ENCODE results near the gene PTX4.

PTX4 gene

DNA sequence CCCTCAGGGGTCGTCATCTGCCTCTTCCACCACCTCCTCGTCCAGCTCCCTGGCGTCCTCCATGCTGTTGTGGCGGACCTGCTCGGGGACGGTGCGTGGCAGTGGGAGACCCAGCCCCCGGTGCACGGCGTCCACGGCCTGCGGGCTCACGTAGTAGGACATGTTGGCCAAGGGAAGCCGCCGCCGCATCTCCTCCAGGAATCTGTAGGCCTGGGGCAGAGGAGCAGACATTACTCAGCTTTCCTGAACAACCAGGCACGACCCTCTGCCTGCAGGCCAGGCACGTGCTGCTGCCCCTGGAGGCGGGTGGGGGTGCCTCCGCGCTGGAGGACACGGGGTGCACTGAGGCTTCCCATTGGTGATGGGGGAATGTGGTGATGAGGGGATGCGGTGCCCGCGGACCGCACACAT is 22.2 kb upstream of the PTX4 start:
- no peak overlapping the region for H3K27ac Mint-ChIP-seq
- peaks cover 1% of the 10 kb centered on the region for H3K4me1 Mint-ChIP-seq (ENCODE audit: low read depth)
- no peaks in the 10 kb centered on the region for H3K27me3 Mint-ChIP-seq (ENCODE audit: low read depth)
- no peaks in the 10 kb centered on the region for H3K9me3 Mint-ChIP-seq
- H3K4me3 Mint-ChIP-seq, result no peak overlapping the region
- peaks cover 10% of the 10 kb centered on the region for H3K36me3 Mint-ChIP-seq (ENCODE audit: low read depth)

DNA sequence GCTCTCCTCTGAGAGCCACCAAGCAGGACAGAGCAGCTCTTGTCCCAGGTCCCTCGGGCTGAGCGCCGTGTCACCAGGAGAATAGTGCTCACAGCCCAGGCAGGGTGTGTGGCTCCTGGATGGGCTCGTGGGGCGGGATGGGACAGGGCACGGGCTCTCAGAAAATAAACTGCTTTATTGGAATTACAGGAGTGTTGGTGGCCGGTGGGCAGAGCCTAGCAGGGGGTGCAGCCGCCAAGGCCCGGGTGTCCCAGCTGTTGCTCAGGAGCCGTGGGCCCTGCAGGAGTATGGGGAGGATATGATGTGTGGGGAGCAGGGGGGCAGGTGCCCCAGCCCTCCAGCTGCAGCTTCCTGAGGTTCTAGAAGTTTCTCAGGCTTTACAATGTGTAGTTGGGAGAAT is 21.5 kb upstream of the PTX4 start:
- no peaks in the 10 kb centered on the region for H3K27me3 Mint-ChIP-seq (ENCODE audit: low read depth)
- no peaks in the 10 kb centered on the region for H3K9me3 Mint-ChIP-seq
- no peak overlapping the region for H3K4me3 Mint-ChIP-seq
- H3K36me3 Mint-ChIP-seq (ENCODE audit: low read depth), result peaks cover 10% of the 10 kb centered on the region
- no peak overlapping the region for H3K27ac Mint-ChIP-seq
- H3K4me1 Mint-ChIP-seq (ENCODE audit: low read depth), result no peaks in the 10 kb centered on the region

DNA sequence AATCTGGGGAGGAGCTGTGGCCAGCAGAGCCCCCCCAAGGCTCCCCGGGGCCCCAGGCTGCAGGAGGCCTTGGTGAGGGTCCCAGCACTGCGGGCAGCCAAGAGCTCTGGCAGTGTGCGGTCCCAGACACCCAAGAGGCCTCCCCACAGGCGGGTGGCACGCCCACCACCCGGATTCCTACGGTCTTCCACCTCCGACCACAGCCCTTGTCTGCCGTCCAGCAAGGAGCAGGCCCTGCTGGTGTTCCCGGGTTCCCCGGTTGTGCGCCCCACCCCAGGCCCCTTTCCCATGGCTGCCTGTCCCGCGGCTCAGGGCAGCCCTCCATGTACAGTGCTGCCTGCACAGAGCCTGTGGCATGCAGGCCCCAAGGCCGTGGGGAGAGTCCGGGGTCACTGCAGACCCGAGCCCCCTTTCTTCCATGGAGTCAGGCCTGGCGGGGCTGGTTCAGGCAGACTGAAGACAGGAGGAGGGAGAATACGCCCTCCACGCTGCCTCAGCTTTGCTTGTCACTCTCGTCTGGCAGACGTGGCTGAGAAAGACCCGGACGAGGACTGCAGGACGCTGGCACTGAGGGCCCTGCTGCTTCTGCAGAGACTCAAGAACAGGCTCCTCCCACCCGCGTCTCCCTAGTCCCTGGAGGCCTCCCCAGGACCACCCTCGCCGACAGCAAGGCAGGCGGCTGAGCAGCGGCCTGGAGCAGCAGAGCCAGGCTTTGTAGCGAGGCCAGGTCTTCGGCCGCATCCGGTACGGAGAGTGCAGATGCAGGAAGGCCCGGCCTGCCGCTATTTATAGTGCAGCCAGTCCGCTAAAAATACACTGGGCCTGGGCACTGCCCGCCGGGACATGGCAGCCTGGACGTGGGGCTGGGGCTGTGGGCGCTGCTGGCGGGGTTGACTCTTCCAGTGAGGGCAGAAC is 20.8 kb upstream of the PTX4 start:
- H3K27ac Mint-ChIP-seq, result no peak overlapping the region
- H3K9me3 Mint-ChIP-seq, result no peaks in the 10 kb centered on the region
- no peaks in the 10 kb centered on the region for H3K27me3 Mint-ChIP-seq (ENCODE audit: low read depth)
- H3K36me3 Mint-ChIP-seq (ENCODE audit: low read depth), result peaks cover 10% of the 10 kb centered on the region
- H3K4me3 Mint-ChIP-seq, result no peak overlapping the region
- H3K4me1 Mint-ChIP-seq (ENCODE audit: low read depth), result no peaks in the 10 kb centered on the region

DNA sequence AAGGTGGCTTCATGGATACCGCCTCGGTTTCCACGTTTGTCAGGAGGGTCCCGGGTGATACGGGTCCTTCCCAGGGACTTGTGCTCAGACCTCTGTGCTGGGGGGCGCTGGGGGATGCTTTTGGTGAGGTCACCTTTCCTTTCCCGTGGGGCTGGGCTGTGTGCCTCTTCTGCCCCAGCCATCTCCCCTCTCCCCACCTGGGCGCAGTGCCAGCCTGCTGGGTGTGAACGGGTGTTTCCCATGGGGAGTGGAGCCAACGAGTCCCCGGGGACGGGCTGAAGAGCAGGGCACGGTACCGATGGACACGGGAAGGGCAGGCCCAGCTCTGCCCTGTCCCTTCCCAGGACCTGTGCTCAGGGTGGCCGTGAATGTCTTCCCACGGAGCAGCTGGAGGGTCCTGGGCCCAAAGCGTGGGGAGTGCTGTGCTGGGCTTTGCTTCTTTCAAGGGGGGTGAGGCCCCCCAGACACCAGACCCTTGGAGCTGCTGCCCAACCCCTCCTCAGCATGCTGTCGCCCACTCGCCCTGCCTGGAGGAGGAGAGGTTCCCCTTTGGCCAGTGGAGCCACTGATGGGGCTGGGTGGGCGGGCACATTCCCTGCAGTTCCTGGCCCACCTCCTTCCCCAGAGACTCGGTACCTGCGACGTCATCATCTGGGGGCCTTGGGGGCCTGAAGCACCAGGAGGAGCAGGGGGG is 19.9 kb upstream of the PTX4 start:
- peaks cover 10% of the 10 kb centered on the region for H3K36me3 Mint-ChIP-seq (ENCODE audit: low read depth)
- H3K9me3 Mint-ChIP-seq, result no peaks in the 10 kb centered on the region
- no peaks in the 10 kb centered on the region for H3K4me1 Mint-ChIP-seq (ENCODE audit: low read depth)

DNA sequence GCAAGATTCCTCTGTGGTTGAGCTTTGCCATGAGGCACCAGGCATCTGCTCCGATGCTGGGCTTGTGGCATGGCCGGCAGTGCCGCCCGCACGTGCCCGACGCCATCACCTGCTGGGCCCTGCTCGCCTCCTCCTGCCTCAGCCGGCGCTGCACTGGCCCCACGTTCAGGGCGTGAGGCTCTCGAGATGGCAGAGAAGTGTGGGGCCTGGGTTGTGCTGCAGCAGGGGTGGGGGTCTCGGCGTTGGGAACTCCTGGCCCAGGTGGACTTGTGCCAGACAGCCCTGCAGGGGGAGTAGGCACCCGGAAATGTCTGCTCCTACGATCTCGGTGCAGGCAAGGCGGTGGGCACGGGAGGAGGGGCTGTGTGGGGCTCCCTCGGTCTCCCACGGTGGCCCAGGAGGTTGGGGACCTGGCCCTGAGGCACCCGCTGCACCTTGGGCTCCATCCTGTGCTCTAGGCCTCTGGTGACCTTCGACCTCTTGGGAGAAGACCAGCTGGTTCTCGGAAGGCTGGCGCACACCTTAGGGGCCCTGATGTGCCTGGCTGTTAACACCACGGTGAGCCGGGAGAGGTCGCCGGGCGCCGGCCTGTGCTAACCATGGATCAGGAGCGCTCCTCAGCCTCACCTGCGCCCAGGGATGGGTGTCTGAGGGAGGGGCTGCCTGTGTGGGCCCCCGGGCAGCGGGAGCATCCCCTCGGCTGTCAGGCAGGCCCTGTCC is 17.9 kb upstream of the PTX4 start:
- Mint-ChIP-seq H3K4me3 (no peak overlapping the region), H3K36me3 (ENCODE audit: low read depth) (peaks cover 9% of the 10 kb centered on the region), H3K27ac (no peak overlapping the region), H3K9me3 (no peaks in the 10 kb centered on the region), H3K4me1 (ENCODE audit: low read depth) (no peaks in the 10 kb centered on the region), H3K27me3 (ENCODE audit: low read depth) (no peaks in the 10 kb centered on the region)

More for the DNA sequence above, 19.9 kb upstream of the PTX4 start:
- Mint-ChIP-seq H3K27me3 (ENCODE audit: low read depth) (no peaks in the 10 kb centered on the region), H3K4me3 (no peak overlapping the region), H3K27ac (no peak overlapping the region)

DNA sequence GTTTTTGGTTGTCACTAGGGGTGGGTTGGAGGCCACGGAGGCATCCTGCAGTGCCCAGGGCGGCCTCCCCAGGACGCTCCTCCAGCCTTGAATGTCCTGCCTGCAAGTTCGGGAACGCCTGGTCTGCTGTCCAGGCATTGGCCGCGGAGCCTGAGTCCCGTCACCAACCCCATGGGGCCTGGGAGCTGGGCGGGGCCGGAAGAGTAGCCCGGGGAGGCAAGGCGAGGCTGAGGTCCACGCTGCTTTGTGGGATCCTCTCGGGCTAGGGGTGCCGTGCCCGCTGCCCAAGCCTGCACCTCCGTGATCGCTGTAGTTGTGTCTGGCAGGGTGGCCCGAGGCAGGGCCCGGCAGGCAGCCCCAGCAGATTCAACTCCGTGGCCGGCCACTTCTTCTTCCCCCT is 17.2 kb upstream of the PTX4 start:
- H3K9me3 Mint-ChIP-seq, result no peaks in the 10 kb centered on the region
- peaks cover 9% of the 10 kb centered on the region for H3K36me3 Mint-ChIP-seq (ENCODE audit: low read depth)
- no peak overlapping the region for H3K4me3 Mint-ChIP-seq
- H3K27me3 Mint-ChIP-seq (ENCODE audit: low read depth), result no peaks in the 10 kb centered on the region
- no peak overlapping the region for H3K27ac Mint-ChIP-seq
- H3K4me1 Mint-ChIP-seq (ENCODE audit: low read depth), result no peaks in the 10 kb centered on the region

DNA sequence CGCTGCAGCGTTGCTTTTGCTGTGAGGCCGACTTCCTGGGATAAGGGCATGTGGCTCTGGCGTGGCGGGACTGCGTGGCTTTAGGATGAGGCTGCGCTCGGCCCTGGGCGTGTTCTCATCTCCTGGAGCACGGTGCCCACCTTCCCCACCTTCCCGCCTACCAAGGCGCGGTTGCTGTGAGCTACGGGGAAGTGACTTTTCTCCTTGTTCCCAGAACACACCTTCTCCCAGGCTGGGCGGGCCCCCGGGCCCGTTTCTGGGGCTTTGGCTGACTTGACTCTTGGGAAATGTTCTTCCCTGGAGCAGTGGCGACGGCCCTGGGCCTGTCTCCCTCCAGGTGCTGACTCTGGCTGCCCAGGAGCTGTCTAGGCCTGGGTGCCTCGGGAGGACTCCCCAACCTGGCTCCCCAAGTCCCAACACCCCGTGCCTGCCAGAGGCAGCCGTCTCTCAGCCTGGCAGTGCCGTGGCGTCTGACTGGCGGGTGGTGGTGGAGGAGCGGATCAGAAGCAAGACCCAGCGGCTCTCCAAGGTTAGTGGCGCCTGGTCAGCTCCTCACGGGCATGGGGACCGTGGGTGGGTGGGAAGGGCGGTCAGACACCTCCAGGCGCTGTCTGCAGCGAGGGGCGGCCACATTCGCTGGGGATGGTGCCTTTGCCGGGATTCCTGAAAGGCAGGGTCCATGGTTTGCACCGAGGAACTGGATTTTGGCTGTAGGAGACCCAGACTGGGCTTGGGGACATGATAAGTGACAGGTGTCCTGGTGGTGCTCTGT is 16.5 kb upstream of the PTX4 start:
- peaks cover 7% of the 10 kb centered on the region for H3K36me3 Mint-ChIP-seq (ENCODE audit: low read depth)
- no peaks in the 10 kb centered on the region for H3K9me3 Mint-ChIP-seq
- H3K4me3 Mint-ChIP-seq, result no peak overlapping the region
- no peak overlapping the region for H3K27ac Mint-ChIP-seq
- no peaks in the 10 kb centered on the region for H3K4me1 Mint-ChIP-seq (ENCODE audit: low read depth)
- H3K27me3 Mint-ChIP-seq (ENCODE audit: low read depth), result no peaks in the 10 kb centered on the region

DNA sequence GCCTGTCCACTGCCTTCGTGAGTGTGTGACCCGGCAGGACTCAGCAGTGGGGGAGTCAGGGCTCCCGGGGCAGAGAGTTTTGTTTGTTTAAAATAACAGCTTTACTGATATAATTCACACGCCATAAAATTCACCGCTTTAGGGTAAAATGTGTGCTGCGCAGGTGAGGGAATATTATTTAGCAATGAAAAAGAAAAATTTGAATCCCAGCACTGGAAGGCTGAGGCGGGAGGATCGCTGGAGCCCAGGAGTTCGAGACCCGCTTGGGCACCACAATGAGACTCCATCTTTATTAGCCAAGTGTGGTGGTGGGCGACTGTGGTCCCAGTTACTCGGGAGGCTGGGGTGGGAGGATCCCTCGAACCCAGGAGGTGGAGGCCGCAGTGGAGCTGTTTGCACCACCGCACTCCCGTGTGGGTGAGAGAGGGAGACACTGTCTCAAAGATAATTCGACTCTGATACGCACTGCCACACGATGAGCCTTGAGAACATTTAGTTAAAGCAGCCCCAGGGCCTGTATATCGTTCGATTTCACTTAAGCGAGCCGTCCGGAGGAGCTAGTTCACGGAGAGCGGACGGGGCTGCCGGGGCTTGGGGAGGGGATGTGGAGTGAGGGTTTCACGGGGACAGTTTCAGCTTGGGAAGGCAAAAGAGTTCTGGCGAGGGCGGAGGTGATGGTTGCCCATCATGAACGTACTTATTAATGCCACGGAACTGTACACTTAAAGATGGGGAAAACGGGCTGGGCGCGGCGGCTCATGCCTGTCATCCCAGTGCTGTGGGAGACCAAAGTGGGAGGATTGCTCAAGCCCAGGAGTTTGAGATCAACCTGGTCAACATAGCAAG is 14.6 kb upstream of the PTX4 start:
- Mint-ChIP-seq H3K27me3 (ENCODE audit: low read depth) (no peaks in the 10 kb centered on the region), H3K4me3 (no peak overlapping the region), H3K9me3 (no peaks in the 10 kb centered on the region), H3K4me1 (ENCODE audit: low read depth) (no peaks in the 10 kb centered on the region), H3K27ac (no peak overlapping the region), H3K36me3 (ENCODE audit: low read depth) (peaks cover 6% of the 10 kb centered on the region)

DNA sequence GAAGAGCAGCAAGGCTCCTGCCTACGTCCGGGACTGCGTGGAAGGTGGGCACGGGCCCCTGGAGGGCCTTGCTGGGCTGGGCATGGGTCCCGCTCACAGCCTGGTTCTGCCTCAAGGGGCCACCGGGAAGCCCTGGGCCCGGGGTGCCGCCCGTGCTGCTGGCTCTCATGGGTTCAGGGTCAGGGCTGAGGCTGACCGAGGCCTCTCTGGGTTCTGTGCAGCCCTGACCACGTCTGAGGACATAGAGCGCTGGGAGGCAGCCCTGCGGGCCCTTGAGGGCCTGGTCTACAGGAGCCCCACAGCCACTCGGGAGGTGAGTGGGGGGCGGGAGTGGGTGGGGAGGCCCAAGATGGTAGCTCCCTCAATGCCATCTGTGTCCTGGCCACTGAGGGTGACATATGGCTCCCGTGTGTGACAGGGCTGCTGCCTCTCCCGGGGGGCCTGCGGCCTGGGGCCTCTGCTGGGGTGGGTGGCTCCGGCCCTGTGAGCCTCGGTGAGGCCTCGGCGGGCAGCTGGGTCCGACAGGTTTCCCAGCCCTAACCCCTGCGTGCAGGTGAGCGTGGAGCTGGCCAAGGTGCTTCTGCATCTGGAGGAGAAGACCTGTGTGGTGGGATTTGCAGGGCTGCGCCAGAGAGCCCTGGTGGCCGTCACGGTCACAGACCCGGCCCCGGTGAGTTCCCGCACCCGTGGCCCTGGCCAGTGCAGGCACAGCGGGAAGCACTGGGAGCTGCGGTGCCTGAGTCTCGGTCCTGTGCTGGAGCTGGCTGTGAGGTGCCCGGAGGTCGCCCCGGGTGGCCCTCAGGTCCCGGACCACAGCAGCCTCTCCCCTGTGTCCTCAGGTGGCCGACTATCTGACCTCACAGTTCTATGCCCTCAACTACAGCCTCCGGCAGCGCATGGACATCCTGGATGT is 13.6 kb upstream of the PTX4 start:
- peaks cover 3% of the 10 kb centered on the region for H3K36me3 Mint-ChIP-seq (ENCODE audit: low read depth)
- no peak overlapping the region for H3K4me3 Mint-ChIP-seq
- no peaks in the 10 kb centered on the region for H3K4me1 Mint-ChIP-seq (ENCODE audit: low read depth)
- no peaks in the 10 kb centered on the region for H3K9me3 Mint-ChIP-seq
- H3K27ac Mint-ChIP-seq, result no peak overlapping the region
- no peaks in the 10 kb centered on the region for H3K27me3 Mint-ChIP-seq (ENCODE audit: low read depth)

DNA sequence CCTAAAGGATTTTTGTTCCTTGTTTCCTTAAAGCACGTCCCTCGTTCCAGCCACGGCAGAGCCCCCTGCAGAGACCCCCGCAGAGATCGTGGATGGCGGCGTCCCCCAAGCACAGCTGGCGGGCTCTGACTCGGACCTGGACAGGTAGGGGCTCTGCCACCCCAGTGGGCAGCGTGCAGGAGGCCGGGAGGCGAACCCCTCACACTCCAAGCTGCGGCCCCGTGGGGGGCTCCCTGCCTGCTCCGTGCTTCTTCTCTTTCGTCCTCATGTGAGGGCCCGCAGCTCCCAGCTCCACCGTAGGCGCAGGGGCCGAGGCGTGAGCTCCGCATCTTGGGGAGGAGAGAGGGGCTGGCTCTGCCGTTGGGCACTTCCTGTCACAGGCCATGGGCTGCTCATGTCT is 12.9 kb upstream of the PTX4 start:
- H3K36me3 Mint-ChIP-seq (ENCODE audit: low read depth), result peaks cover 6% of the 10 kb centered on the region
- H3K27me3 Mint-ChIP-seq (ENCODE audit: low read depth), result no peaks in the 10 kb centered on the region
- H3K27ac Mint-ChIP-seq, result no peak overlapping the region
- H3K4me1 Mint-ChIP-seq (ENCODE audit: low read depth), result no peaks in the 10 kb centered on the region
- H3K9me3 Mint-ChIP-seq, result no peaks in the 10 kb centered on the region
- H3K4me3 Mint-ChIP-seq, result no peak overlapping the region

DNA sequence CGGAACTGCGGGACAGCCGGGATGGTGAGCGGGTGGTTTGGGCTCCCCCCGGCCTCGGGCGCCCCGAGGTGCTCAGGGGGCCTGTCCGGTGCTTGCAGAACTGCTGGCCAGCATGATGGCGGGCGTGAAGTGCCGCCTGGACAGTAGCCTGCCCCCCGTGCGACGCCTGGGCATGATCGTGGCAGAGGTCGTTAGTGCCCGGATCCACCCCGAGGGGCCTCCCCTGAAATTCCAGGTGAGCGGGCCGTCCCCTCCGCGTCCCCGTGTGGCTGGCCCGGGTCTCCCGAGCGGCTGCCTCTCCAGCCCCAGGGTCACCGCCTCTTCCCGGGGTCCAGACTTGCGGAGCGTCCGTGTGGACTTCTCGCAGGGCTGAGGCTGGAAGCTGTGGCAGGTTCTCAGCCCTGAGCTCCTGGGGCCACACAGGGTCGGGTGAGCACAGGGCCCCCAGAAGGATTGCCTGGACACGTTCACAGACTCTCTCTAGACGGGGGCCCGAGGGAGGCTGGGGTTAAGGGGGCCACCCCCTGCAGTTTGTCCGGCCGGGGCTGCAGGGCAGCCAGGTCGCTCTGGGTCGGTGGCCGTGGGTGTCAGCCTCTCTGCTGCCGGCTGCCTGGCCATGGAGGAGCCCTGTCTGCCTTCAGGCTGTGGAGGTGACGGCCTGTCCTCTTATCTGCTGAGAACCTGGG is 11.9 kb upstream of the PTX4 start:
- H3K4me1 Mint-ChIP-seq (ENCODE audit: low read depth), result no peaks in the 10 kb centered on the region
- no peak overlapping the region for H3K27ac Mint-ChIP-seq
- peaks cover 7% of the 10 kb centered on the region for H3K36me3 Mint-ChIP-seq (ENCODE audit: low read depth)

DNA sequence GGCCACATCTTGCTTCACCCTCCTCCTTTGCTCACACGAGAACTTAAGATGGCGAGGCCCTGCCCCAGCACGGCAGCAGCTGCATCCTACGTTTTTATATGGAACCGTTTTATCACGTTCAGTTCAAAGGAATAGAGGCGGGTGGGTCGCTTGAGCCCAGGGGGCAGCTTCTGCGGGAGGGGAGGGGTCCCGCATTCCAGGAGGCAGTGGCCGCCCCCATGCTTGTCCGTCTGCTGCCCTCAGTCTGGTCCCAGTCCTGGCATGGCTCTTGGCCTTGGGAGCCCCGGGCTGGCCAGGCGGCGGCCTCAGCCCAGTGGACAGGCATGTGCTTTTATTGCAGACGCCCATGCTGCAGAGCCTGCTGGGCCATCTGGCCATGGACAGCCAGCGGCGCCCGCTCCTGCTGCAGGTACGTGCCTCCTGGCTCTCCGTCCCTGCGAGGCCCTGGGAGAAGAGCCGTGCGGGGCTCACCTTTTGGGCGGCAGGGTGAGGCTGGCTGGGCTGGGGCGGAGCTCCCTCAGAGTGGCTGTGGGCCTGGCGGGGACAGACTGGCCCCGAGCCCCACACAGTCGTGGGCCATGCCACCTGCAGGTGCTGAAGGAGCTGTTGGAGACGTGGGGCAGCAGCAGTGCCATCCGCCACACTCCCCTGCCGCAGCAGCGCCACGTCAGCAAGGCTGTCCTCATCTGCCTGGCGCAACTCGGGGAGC is 11.2 kb upstream of the PTX4 start:
- H3K36me3 Mint-ChIP-seq (ENCODE audit: low read depth), result peaks cover 7% of the 10 kb centered on the region
- H3K4me1 Mint-ChIP-seq (ENCODE audit: low read depth), result no peaks in the 10 kb centered on the region
- H3K9me3 Mint-ChIP-seq, result no peaks in the 10 kb centered on the region
- H3K27ac Mint-ChIP-seq, result no peak overlapping the region
- no peaks in the 10 kb centered on the region for H3K27me3 Mint-ChIP-seq (ENCODE audit: low read depth)
- H3K4me3 Mint-ChIP-seq, result no peak overlapping the region

More for the DNA sequence above, 11.9 kb upstream of the PTX4 start:
- Mint-ChIP-seq H3K27me3 (ENCODE audit: low read depth) (no peaks in the 10 kb centered on the region), H3K9me3 (no peaks in the 10 kb centered on the region), H3K4me3 (no peak overlapping the region)
